Measurements from ENCODE around the gene TSFM.

The TSFM gene

GRCh38 chr12:57737467-57738460 is 44.8 kb upstream of the TSFM start:
- no peak overlapping the region for H3K4me3 ChIP-seq (ENCODE audit: low read depth, low read length)

GRCh38 chr12:57738661-57739237 is 43.8 kb upstream of the TSFM start, which contains the start of gene AGAP2:
AGAP2 (minus strand) TSS chr12:57738742; CDS start chr12:57738246, 496 bp downstream.
- TF ChIP-seq CTCF (IDR thresholded peaks at IDR 0.05; ENCODE audit: borderline replicate concordance, insufficient read depth, low read depth, low read length), result no peak

More at GRCh38 chr12:57737467-57738460, 44.8 kb upstream of the TSFM start:
- no peak for TF ChIP-seq CTCF (IDR thresholded peaks at IDR 0.05; ENCODE audit: borderline replicate concordance, insufficient read depth, low read depth, low read length)

GRCh38 chr12:57739387-57739786 is 43.2 kb upstream of the TSFM start:
- H3K4me3 ChIP-seq (ENCODE audit: low read depth, low read length), result no peak overlapping the region

More at GRCh38 chr12:57738661-57739237, 43.8 kb upstream of the TSFM start, which contains the start of gene AGAP2:
- H3K4me3 ChIP-seq (ENCODE audit: low read depth, low read length), result no peak within 1 kb of the TSS

GRCh38 chr12:57739914-57740538 is 42.6 kb upstream of the TSFM start:
- no peak for TF ChIP-seq CTCF (IDR thresholded peaks at IDR 0.05; ENCODE audit: borderline replicate concordance, insufficient read depth, low read depth, low read length)
- H3K4me3 ChIP-seq (ENCODE audit: low read depth, low read length), result no peak overlapping the region

More at GRCh38 chr12:57739387-57739786, 43.2 kb upstream of the TSFM start:
- no peak for TF ChIP-seq CTCF (IDR thresholded peaks at IDR 0.05; ENCODE audit: borderline replicate concordance, insufficient read depth, low read depth, low read length)

GRCh38 chr12:57740656-57741412 is 41.8 kb upstream of the TSFM start:
- peak overlapping the region; percentile 77 for H3K4me3 ChIP-seq (ENCODE audit: low read depth, low read length)
- no peak for TF ChIP-seq CTCF (IDR thresholded peaks at IDR 0.05; ENCODE audit: borderline replicate concordance, insufficient read depth, low read depth, low read length)

- H3K4me3 ChIP-seq (ENCODE audit: low read depth, low read length), result peak overlapping the region; percentile 77
- no peak for TF ChIP-seq CTCF (IDR thresholded peaks at IDR 0.05; ENCODE audit: borderline replicate concordance, insufficient read depth, low read depth, low read length)
Observed at GRCh38 chr12:57741413-57741789, 41.2 kb upstream of the TSFM start.
